HL-60 (cell line): ENCODE data around the gene SNTG2.

Experiments used
- DNase-seq, 2 experiments: peaks; one replicate each; pipeline ENCODE4 v3.0.0-alpha.2; 2010 to 2020; ENCODE audit warnings: low read depth in 1 of 2, low spot score in 1 of 2
- H3K27ac ChIP-seq: fragments of 250-450 bp; sonication (Bioruptor Pico); replicated peaks from 2 replicates; pipeline ENCODE4 v1.5.1; 2020; ENCODE audit warnings: mild to moderate bottlenecking, moderate library complexity
- H3K27me3 ChIP-seq: fragments of 250-450 bp; sonication (Bioruptor Pico); 2 replicates; pipeline ENCODE4 v1.5.1; 2021; ENCODE audit warnings: mild to moderate bottlenecking, moderate library complexity; ENCODE audit not compliant: insufficient read depth, poor library complexity, severe bottlenecking
- H3K4me3 ChIP-seq: replicated peaks from 2 replicates; pipeline ENCODE4 v1.5.1; 2011; ENCODE audit warnings: mild to moderate bottlenecking, control low read depth, low read length; ENCODE audit not compliant: insufficient read depth
- GABPA ChIP-seq: IDR thresholded peaks from 2 replicates; pipeline ENCODE4 v1.6.1; 2012; ENCODE audit warnings: low read depth
- POLR2AphosphoS5 ChIP-seq: IDR thresholded peaks from 2 replicates; pipeline ENCODE4 v1.6.1; 2012; ENCODE audit warnings: low read depth
- SPI1 ChIP-seq: IDR thresholded peaks from 2 replicates; pipeline ENCODE4 v1.6.1; 2012; ENCODE audit warnings: low read depth, mild to moderate bottlenecking, borderline replicate concordance
- TF ChIP-seq, protein P1 (sequence below): IDR thresholded peaks from 2 replicates; pipeline ENCODE4 v1.6.1; 2012; ENCODE audit warnings: low read depth; ENCODE audit not compliant: insufficient replicate concordance
- TF ChIP-seq, protein P2 (sequence below): IDR thresholded peaks from one replicate; pipeline ENCODE4 v1.5.1; 2011; ENCODE audit warnings: low read length, control low read depth, inconsistent platforms; ENCODE audit not compliant: insufficient read depth

Gene SNTG2

DNA sequence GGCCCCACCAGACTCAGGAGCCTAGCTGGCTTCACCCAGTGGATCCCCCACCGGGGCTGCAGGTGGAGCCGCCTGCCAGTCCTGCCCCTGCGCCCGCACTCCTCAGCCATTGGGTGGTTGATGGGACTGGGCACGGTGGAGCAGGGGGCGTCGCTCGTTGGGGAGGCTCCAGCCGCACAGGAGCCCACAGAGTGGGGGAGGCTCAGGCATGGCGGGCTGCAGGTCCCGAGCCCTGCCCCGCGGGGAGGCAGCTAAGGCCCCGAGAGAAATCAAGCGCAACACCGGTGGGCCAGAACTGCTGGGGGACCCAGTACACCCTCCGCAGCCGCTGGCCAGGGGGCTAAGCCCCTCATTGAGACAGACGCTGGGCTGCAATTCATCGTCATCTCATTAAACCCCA lies 184.0 kb downstream of the SNTG2 start:
- Histone ChIP-seq H3K27me3 (no peaks in the 10 kb centered on the region), H3K4me3 (no peak overlapping the region), H3K27ac (no peak overlapping the region)
- TF ChIP-seq SPI1 (no peak), POLR2AphosphoS5 (no peak), GABPA (no peak)
- TF ChIP-seq, protein P1, sequence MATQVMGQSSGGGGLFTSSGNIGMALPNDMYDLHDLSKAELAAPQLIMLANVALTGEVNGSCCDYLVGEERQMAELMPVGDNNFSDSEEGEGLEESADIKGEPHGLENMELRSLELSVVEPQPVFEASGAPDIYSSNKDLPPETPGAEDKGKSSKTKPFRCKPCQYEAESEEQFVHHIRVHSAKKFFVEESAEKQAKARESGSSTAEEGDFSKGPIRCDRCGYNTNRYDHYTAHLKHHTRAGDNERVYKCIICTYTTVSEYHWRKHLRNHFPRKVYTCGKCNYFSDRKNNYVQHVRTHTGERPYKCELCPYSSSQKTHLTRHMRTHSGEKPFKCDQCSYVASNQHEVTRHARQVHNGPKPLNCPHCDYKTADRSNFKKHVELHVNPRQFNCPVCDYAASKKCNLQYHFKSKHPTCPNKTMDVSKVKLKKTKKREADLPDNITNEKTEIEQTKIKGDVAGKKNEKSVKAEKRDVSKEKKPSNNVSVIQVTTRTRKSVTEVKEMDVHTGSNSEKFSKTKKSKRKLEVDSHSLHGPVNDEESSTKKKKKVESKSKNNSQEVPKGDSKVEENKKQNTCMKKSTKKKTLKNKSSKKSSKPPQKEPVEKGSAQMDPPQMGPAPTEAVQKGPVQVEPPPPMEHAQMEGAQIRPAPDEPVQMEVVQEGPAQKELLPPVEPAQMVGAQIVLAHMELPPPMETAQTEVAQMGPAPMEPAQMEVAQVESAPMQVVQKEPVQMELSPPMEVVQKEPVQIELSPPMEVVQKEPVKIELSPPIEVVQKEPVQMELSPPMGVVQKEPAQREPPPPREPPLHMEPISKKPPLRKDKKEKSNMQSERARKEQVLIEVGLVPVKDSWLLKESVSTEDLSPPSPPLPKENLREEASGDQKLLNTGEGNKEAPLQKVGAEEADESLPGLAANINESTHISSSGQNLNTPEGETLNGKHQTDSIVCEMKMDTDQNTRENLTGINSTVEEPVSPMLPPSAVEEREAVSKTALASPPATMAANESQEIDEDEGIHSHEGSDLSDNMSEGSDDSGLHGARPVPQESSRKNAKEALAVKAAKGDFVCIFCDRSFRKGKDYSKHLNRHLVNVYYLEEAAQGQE = no peak
- TF ChIP-seq, protein P2, sequence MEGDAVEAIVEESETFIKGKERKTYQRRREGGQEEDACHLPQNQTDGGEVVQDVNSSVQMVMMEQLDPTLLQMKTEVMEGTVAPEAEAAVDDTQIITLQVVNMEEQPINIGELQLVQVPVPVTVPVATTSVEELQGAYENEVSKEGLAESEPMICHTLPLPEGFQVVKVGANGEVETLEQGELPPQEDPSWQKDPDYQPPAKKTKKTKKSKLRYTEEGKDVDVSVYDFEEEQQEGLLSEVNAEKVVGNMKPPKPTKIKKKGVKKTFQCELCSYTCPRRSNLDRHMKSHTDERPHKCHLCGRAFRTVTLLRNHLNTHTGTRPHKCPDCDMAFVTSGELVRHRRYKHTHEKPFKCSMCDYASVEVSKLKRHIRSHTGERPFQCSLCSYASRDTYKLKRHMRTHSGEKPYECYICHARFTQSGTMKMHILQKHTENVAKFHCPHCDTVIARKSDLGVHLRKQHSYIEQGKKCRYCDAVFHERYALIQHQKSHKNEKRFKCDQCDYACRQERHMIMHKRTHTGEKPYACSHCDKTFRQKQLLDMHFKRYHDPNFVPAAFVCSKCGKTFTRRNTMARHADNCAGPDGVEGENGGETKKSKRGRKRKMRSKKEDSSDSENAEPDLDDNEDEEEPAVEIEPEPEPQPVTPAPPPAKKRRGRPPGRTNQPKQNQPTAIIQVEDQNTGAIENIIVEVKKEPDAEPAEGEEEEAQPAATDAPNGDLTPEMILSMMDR = no peak
- DNase-seq = no peak

DNA sequence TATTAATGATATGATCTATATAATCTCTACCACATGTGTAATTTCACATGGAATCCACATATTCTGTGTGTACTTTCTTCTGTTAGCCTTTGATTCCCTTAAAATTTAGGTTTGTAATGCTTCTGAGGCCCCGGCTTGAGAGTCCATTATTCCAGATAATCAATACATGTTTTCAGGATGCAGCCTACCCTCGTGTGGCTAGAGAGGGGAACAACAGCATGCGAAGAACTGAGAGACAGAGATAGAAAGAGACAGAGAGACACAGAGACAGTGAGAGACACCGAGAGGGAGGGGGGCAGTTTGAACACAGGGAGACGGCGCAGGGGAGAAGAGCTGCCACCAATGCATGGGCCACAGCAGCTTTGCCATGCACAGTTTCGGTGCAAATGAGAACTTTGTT lies 185.4 kb downstream of the SNTG2 start:
- no peak overlapping the region for H3K27ac ChIP-seq

DNA sequence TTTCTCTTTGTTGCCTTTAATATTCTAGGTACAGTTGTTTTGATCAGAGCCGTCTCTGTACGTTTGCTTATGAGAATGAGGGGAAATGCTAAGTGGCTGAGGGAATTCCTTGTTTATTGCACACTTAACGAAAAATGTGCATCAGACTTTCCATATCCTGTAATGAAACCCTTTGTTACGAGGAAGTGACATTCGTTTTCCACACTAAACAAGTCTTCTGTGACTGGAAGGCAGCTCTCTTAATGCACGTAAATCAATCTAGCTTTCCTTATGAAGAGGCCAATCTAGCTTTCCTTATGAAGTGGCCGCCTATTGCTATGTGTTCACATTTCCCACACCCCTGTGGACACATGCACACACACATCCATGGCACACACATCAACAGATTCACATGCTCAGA lies 186.2 kb downstream of the SNTG2 start:
- TF ChIP-seq GABPA (no peak), POLR2AphosphoS5 (no peak), SPI1 (no peak)
- TF ChIP-seq, protein P1 = no peak
- TF ChIP-seq, protein P2 = no peak
- no peaks in the 10 kb centered on the region for H3K27me3 ChIP-seq
- no peak overlapping the region for H3K4me3 ChIP-seq
- no peak for DNase-seq
- H3K27ac ChIP-seq = no peak overlapping the region

More for the DNA sequence above, 185.4 kb downstream of the SNTG2 start:
- TF ChIP-seq SPI1 (no peak), POLR2AphosphoS5 (no peak), GABPA (no peak)
- TF ChIP-seq, protein P1 = no peak
- TF ChIP-seq, protein P2 = no peak
- H3K4me3 ChIP-seq = no peak overlapping the region
- no peaks in the 10 kb centered on the region for H3K27me3 ChIP-seq
- no peak for DNase-seq
